Fibroblast of skin of back (primary cell): ENCODE measurements around the gene PNPLA8.
"Not testable (repeated sequence)": the region's sequence is repeated elsewhere in the genome, so short reads cannot be mapped to it uniquely, and the experiment has no call there.

Source experiments
- DNase-seq: peaks from one replicate; pipeline ENCODE4 v3.0.0-alpha.2; 2013

The PNPLA8 gene

GRCh38 chr7:108467391-108467790 is 58.5 kb downstream of the PNPLA8 start:
- no peak for DNase-seq

DNA sequence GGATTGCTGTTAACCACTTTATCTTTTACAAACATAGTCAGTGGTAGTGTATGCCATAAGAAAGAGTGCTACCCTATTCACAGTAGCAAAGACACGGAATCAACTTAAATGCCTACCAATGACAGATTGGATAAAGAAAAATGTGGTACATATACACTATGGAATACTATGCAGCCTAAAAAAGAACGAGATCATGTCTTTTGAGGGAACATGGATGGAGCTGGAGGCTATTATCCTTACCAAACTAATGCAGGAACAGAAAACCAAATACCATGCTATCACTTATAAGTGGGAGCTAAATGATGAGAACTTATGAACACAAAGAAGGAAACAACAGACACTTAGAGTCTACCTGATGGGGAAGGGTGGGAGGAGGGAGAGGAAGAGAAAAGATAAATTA is 59.6 kb downstream of the PNPLA8 start:
- not testable (repeated sequence) for DNase-seq

- no peak for DNase-seq
Observed at GRCh38 chr7:108464743-108465142, 61.2 kb downstream of the PNPLA8 start.

DNA sequence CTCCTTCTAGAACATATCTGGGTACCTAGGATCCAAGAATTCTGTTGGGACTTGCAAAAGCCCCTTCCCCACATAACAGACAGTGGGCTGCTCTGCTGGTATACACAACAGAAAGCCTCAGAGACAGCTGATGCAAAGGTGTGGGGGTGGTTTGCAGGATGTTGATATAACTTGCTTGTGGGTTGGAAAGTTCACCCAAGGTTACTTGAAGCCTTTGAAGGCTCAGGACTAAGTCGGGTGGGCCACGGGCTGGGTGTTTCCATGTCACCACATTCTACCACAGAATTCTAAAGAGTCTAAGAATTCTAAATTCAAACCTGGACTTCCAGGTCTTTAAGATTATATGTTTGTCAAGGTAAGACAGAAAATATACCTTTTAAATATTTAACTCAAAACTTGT is 62.3 kb downstream of the PNPLA8 start:
- no peak for DNase-seq

GRCh38 chr7:108461840-108462239 is 64.1 kb downstream of the PNPLA8 start:
- no peak for DNase-seq

DNA sequence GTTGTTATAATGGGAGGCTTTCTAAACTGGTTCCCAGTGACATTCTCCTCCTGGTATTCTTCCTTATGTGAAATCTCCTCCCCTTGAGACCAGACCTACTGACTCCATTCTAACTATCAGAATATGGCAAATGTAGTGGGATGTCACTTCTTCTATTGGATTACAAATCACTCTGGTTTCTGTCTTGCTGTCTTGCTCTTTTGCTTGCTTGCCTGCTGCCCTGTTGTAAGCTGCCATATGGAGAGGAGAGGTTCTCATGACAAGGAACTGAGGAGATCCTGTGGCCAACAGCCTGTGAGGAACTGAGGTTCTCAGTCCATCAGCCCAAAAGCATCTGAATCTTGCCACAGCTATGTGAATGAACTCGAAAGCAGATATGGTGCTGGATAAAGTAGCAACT is 65.0 kb downstream of the PNPLA8 start:
- DNase-seq: peak; percentile 11

- DNase-seq: peak; percentile 35
Observed at GRCh38 chr7:108459922-108460551, 65.9 kb downstream of the PNPLA8 start.

GRCh38 chr7:108457871-108458270 is 68.1 kb downstream of the PNPLA8 start:
- no peak for DNase-seq

DNA sequence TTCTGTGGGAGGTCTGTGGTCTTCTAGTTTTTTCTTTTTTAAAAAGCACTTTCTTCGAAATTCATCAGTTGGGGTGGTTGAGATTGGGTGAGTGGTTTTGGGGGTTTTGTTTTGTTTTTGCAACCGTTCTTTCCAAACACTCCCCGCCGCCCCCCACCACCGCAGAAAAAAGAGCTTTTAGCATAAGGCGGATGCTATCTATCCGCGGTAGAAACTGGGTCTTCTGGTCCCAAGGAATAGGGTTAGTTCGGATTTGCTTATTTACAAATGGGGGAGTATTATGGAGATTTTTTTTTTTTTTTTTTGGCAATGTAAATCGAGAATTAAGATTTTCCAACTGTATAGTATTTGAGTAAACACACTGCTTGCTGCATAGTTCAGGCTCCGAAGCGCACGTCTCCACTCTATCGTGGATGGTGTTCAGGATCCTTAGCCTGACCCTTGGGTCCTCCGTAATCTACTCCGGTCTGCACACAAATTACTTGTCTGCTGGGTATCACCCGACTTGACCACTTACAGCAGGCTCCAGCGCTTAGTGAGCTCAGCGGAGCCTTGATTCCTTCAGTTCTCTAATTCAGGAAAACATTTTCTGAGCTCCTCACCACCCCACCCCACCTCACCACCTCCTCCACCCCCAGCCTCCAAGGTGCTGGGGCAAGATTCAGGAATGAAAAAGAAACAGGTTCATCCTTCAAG is 68.9 kb downstream of the PNPLA8 start:
- DNase-seq: no peak

- DNase-seq: peak; percentile 34
Observed at GRCh38 chr7:108455998-108456677, 69.8 kb downstream of the PNPLA8 start, which contains the start of gene NRCAM. NRCAM (minus strand) TSS chr7:108456436; CDS start chr7:108240064, 216,372 bp downstream.

DNA sequence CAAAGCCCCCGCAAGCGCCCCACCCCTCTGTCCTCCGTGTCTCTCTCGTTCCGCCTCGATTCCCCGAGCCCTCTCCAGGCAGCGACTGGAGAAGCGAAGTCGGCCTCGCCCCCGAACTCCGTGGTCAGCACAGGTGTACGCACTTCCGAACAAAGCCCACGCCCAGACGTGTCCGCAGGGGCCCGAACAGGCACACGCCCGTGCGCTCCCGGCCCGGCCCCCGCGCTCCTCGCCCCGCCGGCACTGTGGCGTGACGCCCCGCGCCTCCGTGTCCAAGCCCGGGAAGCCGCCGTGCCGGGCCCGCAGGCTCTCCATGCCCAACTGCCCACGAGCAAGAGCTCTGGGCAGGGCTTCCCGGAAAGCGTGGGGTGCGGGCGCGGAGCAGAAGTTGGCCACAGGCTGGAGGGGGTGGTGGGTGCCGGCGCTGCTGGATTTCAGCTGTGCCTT is 70.4 kb downstream of the PNPLA8 start:
- DNase-seq: no peak

- peak; percentile 26 for DNase-seq
Observed at GRCh38 chr7:108454674-108455550, 71.0 kb downstream of the PNPLA8 start.

DNA sequence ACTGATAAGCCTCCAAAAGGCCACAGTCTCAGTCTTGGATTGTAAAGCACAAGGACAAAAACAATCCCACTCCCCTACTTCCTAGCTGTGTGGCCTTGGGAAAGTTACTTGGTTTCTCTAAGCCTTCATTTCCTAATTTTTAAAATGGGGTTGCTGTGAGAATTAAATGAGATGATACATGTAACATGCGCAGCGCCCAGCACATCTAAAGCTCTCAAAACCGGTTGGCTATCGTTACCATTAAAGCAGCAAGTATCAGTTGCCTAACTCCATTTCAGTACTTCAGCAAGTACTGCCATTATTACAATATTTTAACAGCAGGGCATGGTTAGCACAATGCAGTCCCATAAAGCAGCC is 71.6 kb downstream of the PNPLA8 start:
- no peak for DNase-seq

DNA sequence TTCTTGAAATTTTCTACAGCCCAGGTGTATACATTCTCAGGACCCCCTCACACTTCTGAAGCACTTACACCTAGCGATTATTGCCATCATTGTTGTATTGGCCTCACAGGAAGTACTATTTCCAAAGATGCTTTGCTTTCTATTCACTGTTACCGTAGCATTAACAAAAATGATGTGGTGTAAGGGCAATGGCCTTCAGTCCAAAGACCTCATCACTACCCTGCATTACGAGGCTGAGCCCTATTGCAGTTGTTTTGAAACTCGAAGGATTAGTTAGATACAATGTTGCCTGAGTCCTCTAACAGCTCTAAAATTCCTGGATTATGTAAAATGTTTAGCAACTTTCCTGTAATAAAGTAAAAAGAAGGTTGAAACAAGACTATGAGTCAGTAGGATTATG is 72.6 kb downstream of the PNPLA8 start:
- DNase-seq: no peak

DNA sequence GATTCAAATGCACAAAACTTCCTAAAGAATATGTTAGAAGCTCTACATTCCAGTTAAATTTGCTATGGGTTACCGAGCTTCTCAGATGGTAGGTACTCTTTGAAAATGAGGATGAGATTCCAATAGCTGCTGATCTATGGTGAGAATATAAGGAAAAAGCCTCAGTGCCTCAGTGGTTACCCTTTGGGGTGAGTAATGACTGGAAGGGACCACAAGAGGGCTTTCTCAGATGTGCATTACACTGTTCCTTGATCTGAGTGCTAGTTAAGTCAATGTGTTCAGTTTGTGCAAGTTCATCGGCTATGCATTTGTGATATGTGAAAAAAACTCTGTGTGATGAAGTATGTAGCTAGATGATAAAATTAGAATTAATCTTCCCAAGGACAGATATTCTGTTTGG is 73.2 kb downstream of the PNPLA8 start:
- peak; percentile 35 for DNase-seq

GRCh38 chr7:108451296-108451848 is 74.6 kb downstream of the PNPLA8 start:
- DNase-seq: no peak

DNA sequence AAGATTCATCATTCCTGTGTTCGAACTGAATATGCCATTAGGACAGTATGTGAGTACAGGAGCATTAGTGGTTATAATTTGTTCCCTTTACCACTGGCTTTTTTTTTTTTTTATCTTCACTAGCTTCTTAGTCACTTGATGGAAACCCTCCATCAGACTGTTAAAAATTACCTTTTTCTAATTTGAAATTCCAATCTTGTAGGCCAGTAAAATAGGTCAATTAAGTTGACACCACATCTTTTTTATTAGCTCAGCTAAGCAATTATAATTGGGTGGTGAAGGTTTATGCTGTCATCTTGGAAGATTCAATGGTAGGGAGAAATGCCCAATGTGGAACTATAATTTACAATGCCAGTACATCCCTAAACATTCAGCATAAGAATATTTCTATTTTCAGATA is 75.8 kb downstream of the PNPLA8 start:
- DNase-seq: no peak

DNA sequence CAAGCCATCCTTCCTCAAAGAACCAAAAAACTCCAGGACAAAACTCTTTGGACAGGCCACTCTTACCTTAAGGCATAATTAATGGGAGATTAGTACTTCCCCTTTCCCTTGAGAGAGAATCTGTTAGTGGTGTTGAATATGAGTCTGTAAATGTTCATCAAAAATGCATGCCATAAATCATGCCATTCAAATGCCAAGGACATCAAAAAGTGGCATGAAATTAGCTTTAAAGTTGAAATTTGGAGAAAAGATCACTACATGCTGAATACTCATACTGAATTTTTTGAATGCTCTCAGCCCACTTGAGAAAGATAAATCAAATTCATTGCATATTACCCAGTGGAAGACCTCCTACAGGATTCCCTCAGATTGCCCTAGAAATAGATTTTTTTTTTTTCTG is 76.4 kb downstream of the PNPLA8 start:
- DNase-seq: no peak

DNA sequence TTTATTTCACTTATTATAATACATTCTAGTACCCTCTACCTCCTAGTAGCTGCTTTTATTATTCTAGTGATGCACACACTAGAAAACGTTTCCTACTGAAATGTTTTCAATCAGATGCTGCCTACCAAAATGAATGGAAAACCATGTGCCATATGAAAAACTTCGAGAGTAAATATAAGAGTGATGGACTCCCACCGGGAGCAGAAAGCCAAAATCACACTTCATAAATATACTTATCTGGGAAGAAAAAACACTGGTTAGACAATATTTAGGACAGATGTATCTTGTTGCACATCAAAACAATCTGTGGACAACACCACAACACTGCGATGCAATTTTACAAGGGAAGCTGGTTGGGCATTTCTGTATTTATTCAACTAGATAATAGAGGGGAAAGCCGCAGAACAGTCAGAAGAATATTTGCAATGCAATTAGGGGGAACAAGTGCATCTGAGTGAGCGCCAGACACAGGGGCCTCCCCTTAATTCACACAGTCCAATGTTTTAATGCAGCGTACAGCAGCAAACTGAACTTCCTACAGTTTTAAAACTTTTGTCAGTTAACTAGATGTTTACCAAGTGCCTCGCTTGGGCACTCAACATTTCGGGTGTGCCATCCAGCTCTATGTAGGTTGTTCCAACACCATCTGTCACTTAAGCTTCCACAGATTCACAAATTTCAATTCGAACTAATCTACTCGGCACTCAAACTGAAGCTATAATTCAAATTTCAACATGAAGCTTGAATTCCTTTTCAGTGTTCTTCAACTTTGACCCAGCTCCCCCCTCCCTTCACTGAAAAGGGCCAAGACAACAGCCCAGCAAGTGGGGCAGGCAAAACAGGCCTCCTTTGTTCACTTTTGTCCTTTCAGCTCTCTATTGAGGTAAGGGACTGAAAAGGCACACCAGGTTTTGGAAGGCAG is 77.1 kb downstream of the PNPLA8 start:
- no peak for DNase-seq

GRCh38 chr7:108442039-108442568 is 83.8 kb downstream of the PNPLA8 start:
- DNase-seq: no peak

DNA sequence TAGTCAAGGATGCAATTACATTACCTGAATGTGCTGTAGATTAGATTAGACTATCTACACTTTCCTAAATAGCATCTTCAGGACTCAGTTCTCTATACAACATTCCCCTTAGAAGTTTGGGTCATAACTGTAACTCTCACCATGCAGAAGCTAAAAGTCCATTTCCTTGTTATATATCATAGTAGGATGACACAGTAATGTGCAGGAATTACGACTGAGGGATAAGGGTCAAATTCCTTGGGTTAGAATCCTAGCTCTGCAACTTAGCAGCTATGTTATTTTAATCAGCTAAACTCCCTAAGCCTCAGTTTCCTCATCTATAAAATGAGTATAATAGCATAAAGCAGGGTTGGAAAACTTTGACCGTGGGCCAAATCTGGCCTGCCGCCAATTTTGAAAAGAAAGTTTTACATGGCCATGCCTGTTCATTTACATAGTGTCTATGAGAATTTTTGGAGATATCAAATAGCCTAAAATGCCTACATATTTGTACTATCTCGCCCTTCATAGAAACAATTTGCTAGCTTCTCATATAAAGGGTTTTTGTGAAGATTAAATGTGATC is 84.5 kb downstream of the PNPLA8 start:
- DNase-seq: no peak
